ENCODE measurements around the gene MND1. TPM values are rescaled to one million over a fixed set of nuclear protein-coding genes. Genes with fewer than 3 reads are reported as not detected.
"Not testable (repeated sequence)": the region's sequence is repeated elsewhere in the genome, so short reads cannot be mapped to it uniquely, and the experiment has no call there.

MND1 gene
- total RNA-seq, 1 donor from 2014 or later: 6.8 TPM

DNA sequence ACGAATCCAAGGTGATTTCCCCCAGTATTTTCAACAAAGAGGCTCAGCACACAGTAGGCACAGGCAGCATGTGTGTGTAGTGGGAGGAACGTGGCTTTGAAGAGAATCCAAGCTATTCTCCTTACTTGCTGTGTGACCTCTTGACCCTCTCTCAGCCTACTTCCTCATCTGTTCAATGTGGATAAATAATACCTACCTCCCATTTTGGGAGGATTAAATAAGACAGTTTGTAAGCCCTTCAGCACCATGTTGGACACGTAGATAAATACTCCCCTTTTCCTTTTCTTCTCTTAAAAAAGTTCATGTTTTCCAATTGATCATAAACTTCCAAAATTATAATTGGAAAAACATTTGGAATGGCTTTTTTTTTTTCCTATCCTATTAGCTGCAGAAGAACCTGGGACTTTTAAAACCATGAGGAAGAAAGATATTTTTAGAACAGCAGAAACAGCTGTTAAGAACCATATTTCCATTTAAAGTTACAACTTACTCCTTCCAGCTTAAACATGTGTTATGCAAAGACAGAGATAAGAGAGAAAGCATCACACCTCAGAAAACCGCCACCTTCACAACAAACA lies 65.5 kb downstream of the MND1 start:
- H3K4me1 ChIP-seq (ENCODE audit: control insufficient read depth in 3 of 3, insufficient read depth in 3 of 3, low read length in 3 of 3): peaks cover 3 to 4% (median 3%) of the 10 kb centered on the region in 3 donors
- H3K9ac ChIP-seq (ENCODE audit: low read depth in 1 of 3, low read length in 3 of 3): no peak overlapping the region
- H3K27me3 ChIP-seq (ENCODE audit: control insufficient read depth in 3 of 3, insufficient read depth in 3 of 3, low read length in 3 of 3): no peaks in the 10 kb centered on the region
- H3K4me3 ChIP-seq (ENCODE audit: low read length in 3 of 3): no peak overlapping the region
- H3K36me3 ChIP-seq (ENCODE audit: control insufficient read depth in 3 of 3, insufficient read depth in 3 of 3, low read length in 3 of 3): no peaks in the 10 kb centered on the region
- no peaks in the 10 kb centered on the region for H3K9me3 ChIP-seq (ENCODE audit: control insufficient read depth in 3 of 3, low read length in 3 of 3)
- H3K27ac ChIP-seq (ENCODE audit: low read depth, low read length): no peak overlapping the region

DNA sequence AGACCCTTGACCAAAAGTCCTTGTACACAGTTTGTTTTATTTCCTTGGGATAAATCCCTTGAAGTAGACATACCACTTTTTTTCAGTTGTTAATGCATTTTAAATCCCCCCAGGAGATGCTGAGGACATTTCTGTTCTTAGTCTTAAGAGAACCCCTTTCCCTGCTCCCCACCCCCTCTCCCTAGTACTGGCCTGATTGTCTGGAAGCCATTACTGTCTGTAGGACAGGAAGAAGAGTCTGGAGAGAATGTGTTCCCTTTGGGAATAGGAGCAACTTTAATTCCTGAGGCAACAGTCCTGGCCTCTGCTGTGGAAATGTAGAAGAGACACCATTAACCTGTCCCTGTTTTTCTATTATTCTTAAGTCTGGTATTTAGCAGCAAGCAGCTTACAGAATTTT lies 69.4 kb downstream of the MND1 start:
- Histone ChIP-seq H3K4me3 (ENCODE audit: low read length in 3 of 3) (no peak overlapping the region), H3K36me3 (ENCODE audit: control insufficient read depth in 3 of 3, insufficient read depth in 3 of 3, low read length in 3 of 3) (no peaks in the 10 kb centered on the region), H3K4me1 (ENCODE audit: control insufficient read depth in 3 of 3, insufficient read depth in 3 of 3, low read length in 3 of 3) (peaks cover 3 to 4% (median 3%) of the 10 kb centered on the region in 3 donors), H3K27ac (ENCODE audit: low read depth, low read length) (no peak overlapping the region), H3K9me3 (ENCODE audit: control insufficient read depth in 3 of 3, low read length in 3 of 3) (no peaks in the 10 kb centered on the region), H3K9ac (ENCODE audit: low read depth in 1 of 3, low read length in 3 of 3) (no peak overlapping the region), H3K27me3 (ENCODE audit: control insufficient read depth in 3 of 3, insufficient read depth in 3 of 3, low read length in 3 of 3) (no peaks in the 10 kb centered on the region)

DNA sequence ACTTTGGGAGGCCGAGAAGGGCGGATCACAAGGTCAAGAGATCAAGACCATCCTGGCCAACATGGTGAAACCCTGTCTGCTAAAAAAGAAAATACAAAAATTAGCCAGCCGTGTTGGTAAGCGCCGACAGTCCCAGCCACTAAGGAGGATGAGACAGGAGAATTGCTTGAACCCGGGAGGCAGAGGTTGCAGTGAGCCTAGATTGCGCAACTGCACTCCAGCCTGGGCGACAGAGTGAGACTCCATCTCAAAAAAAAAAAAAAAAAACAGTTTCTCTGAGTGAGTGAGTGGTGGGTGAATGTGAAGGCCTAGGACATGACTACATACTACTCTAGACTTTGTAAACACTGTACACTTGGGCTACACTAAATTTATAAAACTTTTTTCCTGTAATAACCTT lies 72.0 kb downstream of the MND1 start:
- H3K36me3 ChIP-seq (ENCODE audit: control insufficient read depth in 3 of 3, insufficient read depth in 3 of 3, low read length in 3 of 3); H3K9me3 ChIP-seq (ENCODE audit: control insufficient read depth in 3 of 3, low read length in 3 of 3); H3K9ac ChIP-seq (ENCODE audit: low read depth in 1 of 3, low read length in 3 of 3); H3K4me3 ChIP-seq (ENCODE audit: low read length in 3 of 3); H3K27me3 ChIP-seq (ENCODE audit: control insufficient read depth in 3 of 3, insufficient read depth in 3 of 3, low read length in 3 of 3); H3K27ac ChIP-seq (ENCODE audit: low read depth, low read length); H3K4me1 ChIP-seq (ENCODE audit: control insufficient read depth in 3 of 3, insufficient read depth in 3 of 3, low read length in 3 of 3): not testable (repeated sequence)

DNA sequence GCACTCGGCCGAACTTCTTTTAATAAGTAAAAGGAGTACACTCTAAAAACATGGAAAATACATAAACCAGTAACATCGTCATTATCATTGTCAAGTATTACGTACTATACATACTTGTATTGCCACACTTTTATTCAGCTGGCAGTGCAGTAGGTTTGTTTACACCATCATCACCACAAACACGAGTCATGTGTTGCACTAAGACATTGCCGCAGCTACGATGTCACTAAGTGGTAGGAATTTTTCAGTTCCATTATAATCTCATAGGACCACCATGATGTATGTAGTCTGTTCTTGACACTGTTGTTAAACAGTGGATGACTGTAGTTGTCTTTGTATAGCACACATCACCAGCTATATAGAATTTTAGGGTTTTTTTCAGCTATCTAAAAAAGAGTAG lies 73.6 kb downstream of the MND1 start:
- Histone ChIP-seq H3K4me1 (ENCODE audit: control insufficient read depth in 3 of 3, insufficient read depth in 3 of 3, low read length in 3 of 3) (no peaks in the 10 kb centered on the region), H3K9ac (ENCODE audit: low read depth in 1 of 3, low read length in 3 of 3) (no peak overlapping the region), H3K27ac (ENCODE audit: low read depth, low read length) (no peak overlapping the region), H3K9me3 (ENCODE audit: control insufficient read depth in 3 of 3, low read length in 3 of 3) (no peaks in the 10 kb centered on the region), H3K27me3 (ENCODE audit: control insufficient read depth in 3 of 3, insufficient read depth in 3 of 3, low read length in 3 of 3) (no peaks in the 10 kb centered on the region), H3K36me3 (ENCODE audit: control insufficient read depth in 3 of 3, insufficient read depth in 3 of 3, low read length in 3 of 3) (no peaks in the 10 kb centered on the region), H3K4me3 (ENCODE audit: low read length in 3 of 3) (no peak overlapping the region)

DNA sequence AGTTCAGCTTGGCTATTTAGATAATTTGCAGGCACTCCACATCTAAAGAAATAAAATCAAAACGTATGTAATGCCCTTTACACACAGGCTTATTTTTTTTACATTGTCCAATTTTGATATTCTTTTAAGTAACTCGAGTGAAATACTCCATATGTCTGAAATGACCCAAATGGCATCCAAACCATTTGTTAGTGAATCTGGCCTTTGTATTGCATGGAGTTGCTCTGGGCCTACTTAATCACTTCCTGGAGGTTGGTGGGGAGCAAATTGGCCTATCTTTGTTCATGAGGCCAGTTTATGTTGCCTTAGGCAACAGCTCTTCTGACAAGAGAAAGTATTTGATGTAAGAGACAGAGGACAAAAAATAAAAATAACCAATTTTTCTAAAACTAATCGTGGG lies 74.1 kb downstream of the MND1 start:
- H3K9me3 ChIP-seq (ENCODE audit: control insufficient read depth in 3 of 3, low read length in 3 of 3): no peaks in the 10 kb centered on the region

DNA sequence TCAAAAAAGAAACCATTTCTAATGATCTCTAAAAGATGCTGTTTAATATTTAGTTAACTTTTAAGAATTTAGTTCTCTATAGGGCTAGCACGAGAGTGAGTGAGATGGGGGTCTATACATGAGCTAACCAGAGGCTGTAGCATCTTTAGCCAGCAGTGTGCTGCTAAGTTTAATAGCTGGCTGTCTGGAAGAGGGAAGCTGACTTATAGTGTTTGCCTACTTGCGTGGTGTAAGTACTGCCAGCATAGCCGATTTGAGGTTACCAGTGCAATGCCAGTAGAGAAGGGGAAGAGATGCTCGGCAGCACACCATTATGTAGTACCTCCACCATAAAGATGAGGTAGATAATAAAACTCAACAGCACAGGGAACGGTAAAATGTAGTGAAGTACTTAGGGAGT lies 74.5 kb downstream of the MND1 start:
- Histone ChIP-seq H3K9ac (ENCODE audit: low read depth in 1 of 3, low read length in 3 of 3) (no peak overlapping the region), H3K27me3 (ENCODE audit: control insufficient read depth in 3 of 3, insufficient read depth in 3 of 3, low read length in 3 of 3) (no peaks in the 10 kb centered on the region), H3K9me3 (ENCODE audit: control insufficient read depth in 3 of 3, low read length in 3 of 3) (no peaks in the 10 kb centered on the region), H3K4me1 (ENCODE audit: control insufficient read depth in 3 of 3, insufficient read depth in 3 of 3, low read length in 3 of 3) (no peaks in the 10 kb centered on the region), H3K36me3 (ENCODE audit: control insufficient read depth in 3 of 3, insufficient read depth in 3 of 3, low read length in 3 of 3) (no peaks in the 10 kb centered on the region), H3K4me3 (ENCODE audit: low read length in 3 of 3) (no peak overlapping the region), H3K27ac (ENCODE audit: low read depth, low read length) (no peak overlapping the region)

More for the DNA sequence above, 74.1 kb downstream of the MND1 start:
- no peak overlapping the region for H3K4me3 ChIP-seq (ENCODE audit: low read length in 3 of 3)
- H3K9ac ChIP-seq (ENCODE audit: low read depth in 1 of 3, low read length in 3 of 3): no peak overlapping the region
- H3K4me1 ChIP-seq (ENCODE audit: control insufficient read depth in 3 of 3, insufficient read depth in 3 of 3, low read length in 3 of 3): no peaks in the 10 kb centered on the region
- no peak overlapping the region for H3K27ac ChIP-seq (ENCODE audit: low read depth, low read length)
- H3K36me3 ChIP-seq (ENCODE audit: control insufficient read depth in 3 of 3, insufficient read depth in 3 of 3, low read length in 3 of 3): no peaks in the 10 kb centered on the region
- no peaks in the 10 kb centered on the region for H3K27me3 ChIP-seq (ENCODE audit: control insufficient read depth in 3 of 3, insufficient read depth in 3 of 3, low read length in 3 of 3)

DNA sequence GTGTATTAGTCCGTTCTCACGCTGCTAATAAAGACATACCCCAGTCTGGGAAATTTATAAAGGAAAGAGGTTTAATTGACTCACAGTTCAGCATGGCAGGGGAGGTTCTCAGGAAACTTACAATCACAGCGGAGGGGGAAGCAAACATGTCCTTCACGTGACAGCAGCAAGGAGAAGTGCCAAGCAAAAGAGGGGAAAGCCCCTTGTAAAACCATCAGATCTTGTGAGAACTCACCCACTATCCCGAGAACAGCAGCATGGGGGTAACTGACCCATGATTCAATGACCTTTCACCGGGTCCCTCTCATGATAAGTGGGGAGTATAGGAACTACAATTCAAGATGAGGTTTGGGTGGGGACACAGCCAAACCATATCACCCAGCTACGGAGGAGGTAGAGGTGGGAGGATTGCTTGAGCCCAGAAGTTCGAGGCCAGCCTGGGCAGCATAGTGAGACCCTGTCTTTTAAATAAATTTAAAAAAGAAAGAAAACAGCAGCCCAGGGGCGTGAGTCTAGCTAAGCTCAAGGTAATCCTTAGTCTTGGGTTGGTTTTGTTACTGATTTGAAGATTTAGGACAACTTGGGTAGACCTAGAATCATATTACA lies 75.3 kb downstream of the MND1 start:
- Histone ChIP-seq H3K27me3 (ENCODE audit: control insufficient read depth in 3 of 3, insufficient read depth in 3 of 3, low read length in 3 of 3) (no peaks in the 10 kb centered on the region), H3K27ac (ENCODE audit: low read depth, low read length) (no peak overlapping the region), H3K9me3 (ENCODE audit: control insufficient read depth in 3 of 3, low read length in 3 of 3) (no peaks in the 10 kb centered on the region), H3K36me3 (ENCODE audit: control insufficient read depth in 3 of 3, insufficient read depth in 3 of 3, low read length in 3 of 3) (no peaks in the 10 kb centered on the region), H3K4me3 (ENCODE audit: low read length in 3 of 3) (no peak overlapping the region), H3K9ac (ENCODE audit: low read depth in 1 of 3, low read length in 3 of 3) (no peak overlapping the region), H3K4me1 (ENCODE audit: control insufficient read depth in 3 of 3, insufficient read depth in 3 of 3, low read length in 3 of 3) (no peaks in the 10 kb centered on the region)

DNA sequence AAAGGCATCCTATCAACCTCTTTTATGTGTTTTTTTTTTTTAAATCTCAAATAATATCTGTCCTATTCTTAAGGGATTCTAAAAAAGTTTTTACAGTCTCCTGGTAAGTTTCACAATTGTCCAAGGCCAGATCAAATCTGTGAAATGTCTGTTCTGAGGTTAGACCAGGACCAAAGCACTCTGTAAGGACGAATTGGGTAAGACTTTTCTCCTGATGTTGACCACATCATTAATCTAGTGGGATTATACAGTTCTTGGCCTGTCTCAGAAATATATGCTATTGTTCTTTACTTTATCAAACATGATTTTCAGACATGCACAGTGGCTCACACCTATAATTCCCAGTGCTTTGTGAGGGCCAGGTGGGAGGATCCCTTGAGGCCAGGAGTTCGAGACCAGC lies 75.9 kb downstream of the MND1 start:
- H3K9ac ChIP-seq (ENCODE audit: low read depth in 1 of 3, low read length in 3 of 3): no peak overlapping the region
- no peaks in the 10 kb centered on the region for H3K4me1 ChIP-seq (ENCODE audit: control insufficient read depth in 3 of 3, insufficient read depth in 3 of 3, low read length in 3 of 3)
- no peak overlapping the region for H3K4me3 ChIP-seq (ENCODE audit: low read length in 3 of 3)
- H3K9me3 ChIP-seq (ENCODE audit: control insufficient read depth in 3 of 3, low read length in 3 of 3): no peaks in the 10 kb centered on the region
- H3K27me3 ChIP-seq (ENCODE audit: control insufficient read depth in 3 of 3, insufficient read depth in 3 of 3, low read length in 3 of 3): no peaks in the 10 kb centered on the region
- H3K36me3 ChIP-seq (ENCODE audit: control insufficient read depth in 3 of 3, insufficient read depth in 3 of 3, low read length in 3 of 3): no peaks in the 10 kb centered on the region
- H3K27ac ChIP-seq (ENCODE audit: low read depth, low read length): no peak overlapping the region

DNA sequence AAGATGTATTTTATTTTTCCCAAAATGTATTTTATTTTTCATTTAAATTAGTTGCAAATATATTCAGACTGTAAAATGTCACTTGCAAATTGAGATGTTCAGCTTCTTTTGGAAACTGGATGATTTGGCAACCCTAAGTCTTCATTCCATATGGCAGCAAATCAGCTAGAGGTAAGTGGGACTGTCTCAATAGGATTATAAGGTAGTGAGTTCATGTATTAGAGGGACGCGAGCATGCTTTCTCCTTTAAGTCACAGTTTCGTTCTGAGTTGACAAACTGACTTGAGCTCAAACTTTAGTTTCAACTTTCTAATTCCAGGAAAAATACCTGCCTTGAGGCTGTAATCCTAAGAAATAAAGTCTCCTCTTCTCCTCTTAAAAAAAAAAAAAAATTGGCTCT lies 77.5 kb downstream of the MND1 start:
- H3K4me3 ChIP-seq (ENCODE audit: low read length in 3 of 3): no peak overlapping the region
- H3K4me1 ChIP-seq (ENCODE audit: control insufficient read depth in 3 of 3, insufficient read depth in 3 of 3, low read length in 3 of 3): no peaks in the 10 kb centered on the region
- H3K9ac ChIP-seq (ENCODE audit: low read depth in 1 of 3, low read length in 3 of 3): no peak overlapping the region
- H3K27ac ChIP-seq (ENCODE audit: low read depth, low read length): no peak overlapping the region
- H3K36me3 ChIP-seq (ENCODE audit: control insufficient read depth in 3 of 3, insufficient read depth in 3 of 3, low read length in 3 of 3): no peaks in the 10 kb centered on the region
- H3K27me3 ChIP-seq (ENCODE audit: control insufficient read depth in 3 of 3, insufficient read depth in 3 of 3, low read length in 3 of 3): no peaks in the 10 kb centered on the region
- H3K9me3 ChIP-seq (ENCODE audit: control insufficient read depth in 3 of 3, low read length in 3 of 3): no peaks in the 10 kb centered on the region

DNA sequence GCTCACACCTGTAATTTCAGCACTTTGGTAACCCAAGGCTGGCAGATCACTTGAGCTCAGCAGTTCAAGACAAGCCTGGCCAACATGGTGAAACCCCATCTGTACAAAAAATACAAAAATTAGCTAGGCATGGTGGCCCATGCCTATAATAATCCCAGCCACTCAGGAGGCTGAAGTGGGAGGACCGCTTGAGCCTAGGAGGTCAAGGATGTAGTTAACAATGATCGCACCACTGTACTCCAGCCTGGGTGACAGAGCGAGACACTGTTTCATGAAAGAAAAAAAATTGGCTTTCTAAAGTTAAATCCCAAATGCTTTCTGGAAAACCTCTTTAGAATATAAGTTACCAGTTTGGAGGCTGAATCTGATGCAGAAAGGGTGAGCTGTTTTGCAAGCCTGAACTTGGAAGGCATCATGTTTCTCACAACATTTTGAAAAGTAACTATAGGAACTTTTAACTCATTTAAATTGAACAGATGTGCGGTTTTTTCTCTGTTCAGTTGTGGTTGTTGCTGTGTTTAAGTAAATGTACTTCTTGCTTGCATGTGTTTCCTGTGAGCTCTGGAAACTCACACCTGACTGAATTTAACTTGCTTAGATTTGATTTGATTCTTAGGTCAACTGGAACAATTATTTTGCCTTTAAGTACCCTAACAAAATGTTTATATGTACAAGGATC lies 81.9 kb downstream of the MND1 start:
- no peak overlapping the region for H3K27ac ChIP-seq (ENCODE audit: low read depth, low read length)

More for the DNA sequence above, 81.9 kb downstream of the MND1 start:
- Histone ChIP-seq H3K9me3 (ENCODE audit: control insufficient read depth in 3 of 3, low read length in 3 of 3) (no peaks in the 10 kb centered on the region), H3K9ac (ENCODE audit: low read depth in 1 of 3, low read length in 3 of 3) (no peak overlapping the region), H3K4me3 (ENCODE audit: low read length in 3 of 3) (no peak overlapping the region), H3K27me3 (ENCODE audit: control insufficient read depth in 3 of 3, insufficient read depth in 3 of 3, low read length in 3 of 3) (no peaks in the 10 kb centered on the region), H3K4me1 (ENCODE audit: control insufficient read depth in 3 of 3, insufficient read depth in 3 of 3, low read length in 3 of 3) (no peaks in the 10 kb centered on the region), H3K36me3 (ENCODE audit: control insufficient read depth in 3 of 3, insufficient read depth in 3 of 3, low read length in 3 of 3) (no peaks in the 10 kb centered on the region)

Measured in skeletal muscle tissue (tissue), 4 donors.